HG03439 (cell line): ENCODE measurements around the gene TTLL10.

Experiments
- ATAC-seq: cut with Tn5 transposase; IDR thresholded peaks from one replicate; pipeline ENCODE4 v1.9.1; 2021; ENCODE audit warnings: mild to moderate bottlenecking, moderate library complexity; ENCODE audit not compliant: unreplicated experiment

TTLL10 gene

DNA sequence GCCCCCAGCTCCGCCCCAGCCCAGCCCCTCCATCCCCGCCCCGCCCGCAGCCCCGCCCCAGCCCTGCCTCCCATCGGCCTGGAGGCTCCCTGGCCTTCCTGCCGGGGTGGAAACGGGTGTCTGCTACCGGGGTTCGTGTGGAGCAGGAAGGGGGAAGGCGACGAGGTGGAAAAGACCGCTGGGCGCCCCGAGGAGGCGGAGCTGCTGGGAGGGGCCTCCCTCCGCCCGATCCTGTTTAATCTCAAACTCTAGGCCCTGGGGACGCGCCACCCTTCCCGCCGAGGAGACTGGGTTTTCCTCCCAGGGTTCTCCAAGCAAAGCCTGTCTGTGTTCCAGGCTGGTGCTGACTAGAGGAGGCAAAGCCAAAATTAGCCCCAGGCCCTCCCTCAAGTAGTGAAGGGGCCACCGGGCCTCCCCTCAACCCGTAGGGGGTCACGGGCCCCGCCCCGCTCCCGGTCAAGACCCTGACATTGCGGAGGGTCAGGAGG is 16.2 kb upstream of the TTLL10 start:
- no peak for ATAC-seq

DNA sequence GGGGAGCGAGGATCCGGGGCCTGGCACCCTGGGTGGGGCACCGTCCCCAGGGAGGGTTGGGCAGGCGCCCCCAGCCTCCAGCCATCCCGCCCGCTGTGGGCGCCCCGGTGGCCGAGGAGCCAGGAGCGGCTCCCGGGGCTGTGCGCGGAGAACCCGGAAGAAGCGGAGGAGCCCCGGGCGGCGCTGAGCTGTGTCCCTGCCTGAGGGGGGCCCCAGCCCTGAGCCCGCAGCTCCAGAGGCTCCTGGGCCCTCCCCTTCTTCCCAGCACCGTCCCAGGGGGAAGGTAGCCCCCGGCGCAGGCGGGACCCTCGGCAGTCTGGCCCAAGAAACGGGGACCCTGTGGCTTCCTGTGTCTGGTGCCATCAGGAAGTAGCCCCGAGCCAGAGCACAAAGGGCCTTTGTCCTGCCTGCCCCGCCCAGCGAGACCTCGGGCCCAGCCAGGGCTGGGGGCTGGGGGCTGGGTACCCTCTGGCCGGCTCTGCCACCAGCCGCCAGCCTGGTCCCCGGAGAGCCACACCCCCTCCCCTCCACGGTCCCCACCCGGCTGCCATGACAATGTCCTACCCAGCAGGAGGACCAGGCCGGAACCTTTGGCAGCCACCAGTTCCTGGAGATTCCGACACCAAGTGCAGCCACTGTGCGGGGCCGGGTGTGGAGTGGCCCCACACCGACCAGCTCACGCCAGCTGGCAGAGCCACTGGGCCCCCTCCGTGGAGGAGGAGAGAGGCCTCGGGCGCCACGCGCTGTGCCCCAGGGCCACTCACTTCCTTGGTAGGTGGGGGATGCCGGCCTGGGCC is 15.6 kb upstream of the TTLL10 start:
- ATAC-seq = no peak

GRCh38 chr1:1160281-1160930 is 13.3 kb upstream of the TTLL10 start:
- no peak for ATAC-seq

GRCh38 chr1:1161078-1161682 is 12.5 kb upstream of the TTLL10 start:
- ATAC-seq = no peak

- ATAC-seq = no peak
These were observed 12.0 kb upstream of the TTLL10 start for GRCh38 chr1:1161683-1162079.

DNA sequence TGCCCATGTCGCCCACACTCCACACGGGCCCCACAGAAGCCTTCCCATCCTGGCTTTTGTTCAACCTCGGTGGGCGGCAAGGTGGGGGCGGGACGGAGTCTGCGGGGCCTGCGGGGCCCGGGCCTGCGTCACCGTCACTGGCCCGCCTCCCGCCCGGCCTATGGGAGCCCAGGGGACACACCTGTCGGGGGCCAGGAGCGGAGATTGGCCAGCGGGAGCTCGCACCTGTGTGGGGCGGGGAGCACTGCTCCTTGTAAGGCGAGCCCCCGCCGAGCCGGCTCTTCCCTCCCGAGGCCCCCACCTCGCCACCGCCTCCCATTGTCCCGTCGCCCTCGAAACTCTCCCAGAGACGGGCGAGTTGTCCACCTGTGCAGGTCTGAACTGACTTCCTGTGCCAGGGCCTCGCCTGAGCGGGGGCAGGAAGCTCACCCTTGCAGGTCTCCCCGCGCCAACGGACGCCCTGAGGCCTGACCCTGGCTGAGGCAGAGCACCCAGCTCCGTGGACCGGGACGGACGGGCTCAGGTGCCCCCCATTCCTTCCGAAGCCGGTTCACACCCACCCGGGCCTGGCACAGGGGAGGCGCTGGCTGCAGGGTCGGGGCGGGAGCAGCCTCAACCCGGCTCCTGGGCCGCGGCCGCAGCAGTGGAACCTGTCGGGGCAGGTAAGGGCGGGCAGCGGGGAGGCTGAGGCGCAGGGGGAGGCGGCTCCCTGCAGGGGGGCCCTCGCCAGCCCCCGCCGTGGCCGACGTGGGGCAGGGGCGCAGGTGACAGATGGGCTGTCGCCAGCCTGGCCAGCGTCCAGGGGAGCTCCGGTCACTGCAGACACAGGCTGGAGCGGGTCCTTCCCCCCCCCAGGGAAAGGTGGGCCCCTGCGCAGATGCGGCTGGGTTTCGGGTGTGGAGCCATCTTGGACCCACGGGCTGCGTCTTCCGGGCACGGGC is 10.8 kb upstream of the TTLL10 start:
- no peak for ATAC-seq

GRCh38 chr1:1163538-1164070 is 10.1 kb upstream of the TTLL10 start:
- ATAC-seq = no peak

GRCh38 chr1:1164361-1164700 is 9.3 kb upstream of the TTLL10 start:
- no peak for ATAC-seq

- no peak for ATAC-seq
These were observed 8.8 kb upstream of the TTLL10 start for GRCh38 chr1:1164701-1165451.

DNA sequence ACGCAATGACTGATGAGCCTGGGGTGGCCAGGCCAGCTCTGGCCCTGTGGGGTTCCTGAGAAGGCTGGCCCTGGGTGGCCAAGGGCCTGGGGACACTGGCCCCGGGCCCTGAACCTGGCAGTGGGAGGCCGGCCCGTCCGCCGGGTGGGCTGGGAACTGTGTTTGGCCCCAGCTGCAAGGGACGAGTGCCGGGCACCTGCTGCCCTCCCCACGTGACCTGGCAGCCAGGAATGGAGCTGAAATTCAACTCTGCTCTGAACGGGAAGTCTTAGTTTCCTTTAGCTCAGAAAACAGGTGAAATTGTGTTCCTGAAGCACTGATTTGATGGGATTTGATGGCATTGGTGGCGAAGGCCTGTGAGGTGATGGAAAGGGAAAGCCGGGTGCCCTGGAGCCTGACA is 8.2 kb upstream of the TTLL10 start:
- no peak for ATAC-seq

GRCh38 chr1:1165900-1166421 is 7.7 kb upstream of the TTLL10 start:
- ATAC-seq = no peak

GRCh38 chr1:1166642-1167397 is 6.9 kb upstream of the TTLL10 start:
- ATAC-seq = no peak

GRCh38 chr1:1167398-1167821 is 6.3 kb upstream of the TTLL10 start:
- ATAC-seq = no peak

DNA sequence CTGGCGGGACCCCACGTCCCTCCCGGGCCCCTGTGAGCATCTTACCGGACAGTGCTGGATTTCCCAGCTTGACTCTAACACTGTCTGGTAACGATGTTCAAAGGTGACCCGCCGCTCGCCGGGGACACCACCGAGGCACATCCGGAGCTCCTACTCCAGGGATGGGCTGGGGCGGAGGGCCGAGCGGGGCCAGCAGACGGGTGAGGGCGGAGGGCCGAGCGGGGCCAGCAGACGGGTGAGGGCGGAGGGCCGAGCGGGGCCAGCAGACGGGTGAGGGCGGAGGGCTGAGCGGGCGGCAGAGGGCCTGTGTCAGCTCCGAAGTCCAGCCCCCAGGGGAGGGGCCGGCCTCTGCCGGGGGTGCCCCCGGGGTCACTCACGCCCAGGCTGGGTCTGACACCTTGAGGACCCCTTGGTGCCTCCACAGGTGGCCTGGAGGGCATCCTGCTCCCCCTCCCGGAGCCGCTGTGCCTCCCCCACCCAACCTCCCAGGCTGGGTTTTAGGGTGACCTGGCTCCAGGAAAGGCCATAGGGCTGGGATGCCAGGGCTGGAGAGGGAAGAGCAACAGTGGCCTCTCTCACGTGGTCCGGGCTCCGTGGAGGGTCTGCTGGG is 5.7 kb upstream of the TTLL10 start:
- no peak for ATAC-seq

DNA sequence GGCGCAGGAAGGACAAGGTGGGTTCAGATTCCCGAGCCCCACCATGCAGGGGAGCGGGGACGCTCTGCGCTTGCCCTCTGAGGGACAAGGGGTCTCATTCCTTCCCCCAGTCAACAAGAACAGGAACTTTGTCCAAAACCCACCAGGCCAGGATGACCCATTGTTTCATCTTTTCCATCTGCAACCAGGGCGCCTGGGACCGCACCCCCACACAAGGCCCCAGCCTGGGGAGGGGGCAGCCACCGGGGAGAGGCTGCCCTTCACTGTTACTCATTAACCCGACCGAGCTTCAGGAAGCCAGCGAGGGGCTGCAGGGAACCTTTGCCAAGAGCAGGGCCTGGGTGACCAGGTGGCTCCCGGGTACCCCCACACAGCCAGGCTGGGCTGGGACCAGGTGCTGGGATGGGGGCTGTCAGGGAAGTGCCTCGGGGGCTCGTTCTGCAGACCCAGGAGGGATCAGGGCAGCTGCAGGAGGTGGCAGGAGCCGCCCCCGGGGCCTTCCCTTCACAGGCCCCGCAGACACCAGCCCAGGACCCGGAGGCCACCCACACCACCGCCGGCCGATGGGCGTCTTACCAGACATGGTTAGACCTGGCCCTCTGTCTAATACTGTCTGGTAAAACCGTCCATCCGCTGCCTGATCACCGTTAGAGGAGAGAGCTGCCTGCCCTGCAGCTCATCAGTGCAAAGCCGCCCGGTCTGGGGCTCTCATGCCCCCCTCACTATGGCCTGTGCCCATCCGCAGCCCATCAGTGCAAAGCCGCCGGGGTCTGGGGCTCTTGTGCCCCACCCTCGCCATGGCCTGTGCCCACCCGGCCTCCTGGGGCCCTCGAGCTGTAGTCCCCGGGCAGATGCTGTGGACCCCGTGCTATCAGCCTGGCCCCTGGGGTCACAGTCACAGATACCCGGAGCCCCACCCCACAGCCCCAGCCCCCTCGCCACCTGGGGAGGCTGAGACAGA is 4.9 kb upstream of the TTLL10 start:
- no peak for ATAC-seq

- ATAC-seq = no peak
These were observed 4.1 kb upstream of the TTLL10 start for GRCh38 chr1:1169429-1170214.
